Brain microvascular endothelial cell (primary cell): Measurements from ENCODE around the gene HERC3.

ENCODE experiments used
- DNase-seq: peaks from one replicate; pipeline ENCODE4 v3.0.0-alpha.2; 2020
- H3K27ac ChIP-seq: fragments of 250-450 bp; sonication (Bioruptor Pico); 2 replicates; pipeline ENCODE4 v1.5.1; 2020; ENCODE audit warnings: mild to moderate bottlenecking, moderate library complexity
- H3K27me3 ChIP-seq: fragments of 250-450 bp; sonication (Bioruptor Pico); replicated peaks from 2 replicates; pipeline ENCODE4 v1.5.1; 2020; ENCODE audit warnings: mild to moderate bottlenecking
- H3K36me3 ChIP-seq: fragments of 250-450 bp; sonication (Bioruptor Pico); replicated peaks from 2 replicates; pipeline ENCODE4 v1.5.1; 2020; ENCODE audit warnings: mild to moderate bottlenecking
- H3K4me3 ChIP-seq: 2 replicates; pipeline ENCODE4 v1.5.1; 2011; ENCODE audit warnings: low read depth, mild to moderate bottlenecking, control low read depth, low read length, moderate library complexity
- in situ Hi-C: cut with HindIII; loops from 2 replicates; pipeline ENCODE4 v1.10.0; 2017; ENCODE audit warnings: low sequenced_read_pairs, low pct_ligation_motif_present
- TF ChIP-seq, protein P1 (sequence below): IDR thresholded peaks from 2 replicates; pipeline ENCODE4 v1.5.1; 2011; ENCODE audit warnings: low read depth, mild to moderate bottlenecking, moderate library complexity, low read length, control low read depth, inconsistent platforms; ENCODE audit errors: missing control alignments

The HERC3 gene

DNA sequence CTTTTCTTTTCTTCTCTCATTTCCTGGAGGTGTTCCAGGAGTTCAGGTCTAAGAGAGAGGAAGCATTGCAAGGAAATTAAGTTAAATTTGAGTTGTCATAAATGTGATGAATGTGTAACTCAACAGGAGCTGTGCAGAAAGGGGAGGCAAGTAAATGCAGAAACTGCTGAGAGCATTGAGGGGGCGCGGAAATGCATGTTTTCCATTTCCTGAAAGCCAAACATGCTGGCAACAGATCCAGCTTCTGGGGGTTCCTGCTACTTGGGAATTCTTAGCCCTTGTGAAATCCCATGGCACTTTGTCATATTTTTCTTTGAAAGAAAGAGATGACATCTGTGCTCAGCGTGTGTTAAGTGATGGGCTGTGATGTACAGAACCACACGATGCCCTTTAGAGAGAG, 139.1 kb downstream of the HERC3 start:
- DNase-seq: no peak
- no peak overlapping the region for H3K4me3 ChIP-seq
- no peaks in the 10 kb centered on the region for H3K27me3 ChIP-seq
- in situ Hi-C loops: no loop called here
- H3K36me3 ChIP-seq: peaks cover 10% of the 10 kb centered on the region
- TF ChIP-seq, protein P1, sequence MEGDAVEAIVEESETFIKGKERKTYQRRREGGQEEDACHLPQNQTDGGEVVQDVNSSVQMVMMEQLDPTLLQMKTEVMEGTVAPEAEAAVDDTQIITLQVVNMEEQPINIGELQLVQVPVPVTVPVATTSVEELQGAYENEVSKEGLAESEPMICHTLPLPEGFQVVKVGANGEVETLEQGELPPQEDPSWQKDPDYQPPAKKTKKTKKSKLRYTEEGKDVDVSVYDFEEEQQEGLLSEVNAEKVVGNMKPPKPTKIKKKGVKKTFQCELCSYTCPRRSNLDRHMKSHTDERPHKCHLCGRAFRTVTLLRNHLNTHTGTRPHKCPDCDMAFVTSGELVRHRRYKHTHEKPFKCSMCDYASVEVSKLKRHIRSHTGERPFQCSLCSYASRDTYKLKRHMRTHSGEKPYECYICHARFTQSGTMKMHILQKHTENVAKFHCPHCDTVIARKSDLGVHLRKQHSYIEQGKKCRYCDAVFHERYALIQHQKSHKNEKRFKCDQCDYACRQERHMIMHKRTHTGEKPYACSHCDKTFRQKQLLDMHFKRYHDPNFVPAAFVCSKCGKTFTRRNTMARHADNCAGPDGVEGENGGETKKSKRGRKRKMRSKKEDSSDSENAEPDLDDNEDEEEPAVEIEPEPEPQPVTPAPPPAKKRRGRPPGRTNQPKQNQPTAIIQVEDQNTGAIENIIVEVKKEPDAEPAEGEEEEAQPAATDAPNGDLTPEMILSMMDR: no peak
- no peak overlapping the region for H3K27ac ChIP-seq

DNA sequence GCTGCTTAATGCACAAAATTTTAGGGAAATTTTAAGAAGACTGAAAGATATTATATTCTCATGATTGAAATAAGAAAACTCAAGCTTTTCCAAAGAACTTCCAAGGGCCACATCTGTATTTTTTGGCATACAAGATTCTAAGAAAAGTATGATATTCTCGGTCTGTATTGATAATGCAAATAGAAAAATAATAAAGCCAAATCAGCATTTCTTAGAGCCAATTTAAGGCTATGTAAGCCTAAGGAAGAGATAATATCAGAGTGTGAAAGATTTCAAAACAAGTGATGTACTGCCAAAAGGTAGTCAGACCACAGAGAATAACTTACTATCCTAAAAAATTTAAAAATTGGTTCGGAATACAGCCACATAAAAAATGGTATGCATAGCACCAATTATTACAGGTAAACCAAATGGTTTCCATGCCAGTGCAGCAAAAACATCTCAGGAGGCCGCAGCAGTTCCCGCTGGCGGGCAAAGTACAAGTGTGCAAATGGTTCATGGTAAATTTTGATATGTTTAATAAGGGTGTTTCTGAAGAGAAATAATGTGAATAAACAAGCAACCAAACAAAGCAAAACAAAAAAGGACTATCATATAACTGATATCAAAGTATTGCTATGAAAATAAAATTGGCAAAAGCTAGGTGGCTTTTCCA, 140.6 kb downstream of the HERC3 start:
- in situ Hi-C loops: no loop called here
- H3K27ac ChIP-seq: no peak overlapping the region
- no peak overlapping the region for H3K4me3 ChIP-seq
- no peak for DNase-seq
- TF ChIP-seq, protein P1: no peak
- H3K27me3 ChIP-seq: no peaks in the 10 kb centered on the region
- H3K36me3 ChIP-seq: peaks cover 9% of the 10 kb centered on the region

DNA sequence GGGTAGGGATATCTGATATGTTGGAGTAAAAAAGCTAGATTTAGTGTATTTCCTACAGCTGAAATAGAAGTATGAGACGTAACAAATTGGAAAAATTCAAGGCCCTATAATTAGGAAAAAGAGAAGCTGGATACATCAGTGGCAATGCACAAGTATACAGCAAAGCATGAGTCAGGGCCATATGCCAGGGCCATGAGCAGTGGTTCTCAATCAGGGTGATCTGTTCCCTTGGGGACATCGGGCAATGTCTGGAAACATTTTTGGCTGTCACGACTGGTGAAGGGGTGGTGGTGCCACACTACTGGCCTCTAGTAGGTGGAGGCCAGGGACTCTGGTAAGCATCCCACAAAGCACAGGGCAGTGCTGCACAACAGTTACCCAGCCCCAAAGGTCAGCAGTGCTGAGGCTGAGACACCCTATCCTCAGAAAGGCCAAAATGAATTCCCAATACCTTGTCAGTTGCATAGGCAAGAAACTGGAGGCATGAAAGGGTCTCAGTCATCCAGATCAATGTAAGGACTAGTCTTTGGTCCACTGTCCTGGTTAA, 142.2 kb downstream of the HERC3 start:
- TF ChIP-seq, protein P1: no peak
- in situ Hi-C loops: no loop called here
- no peak overlapping the region for H3K4me3 ChIP-seq
- no peak overlapping the region for H3K27ac ChIP-seq
- peaks cover 11% of the 10 kb centered on the region for H3K36me3 ChIP-seq
- no peaks in the 10 kb centered on the region for H3K27me3 ChIP-seq
- DNase-seq: no peak

DNA sequence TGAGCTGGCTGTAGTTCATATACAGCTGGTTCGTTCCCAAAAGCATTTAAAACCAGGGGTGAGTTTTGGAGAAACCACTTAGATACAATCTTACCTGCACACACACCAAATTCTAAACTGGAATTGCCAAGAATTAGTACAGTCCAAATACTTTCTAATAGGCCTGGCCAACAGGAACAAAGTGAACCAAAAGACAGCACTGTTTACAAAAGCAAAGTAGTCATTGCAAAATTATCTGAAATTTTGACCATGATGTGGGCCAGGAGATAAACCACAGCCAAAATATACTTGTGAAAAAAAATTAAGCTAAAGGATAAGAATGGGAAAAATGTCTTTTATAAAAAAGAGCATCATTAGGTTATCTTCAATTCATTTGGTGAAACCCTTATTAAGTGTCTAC, 143.3 kb downstream of the HERC3 start:
- no peak overlapping the region for H3K4me3 ChIP-seq
- peaks cover 11% of the 10 kb centered on the region for H3K36me3 ChIP-seq

DNA sequence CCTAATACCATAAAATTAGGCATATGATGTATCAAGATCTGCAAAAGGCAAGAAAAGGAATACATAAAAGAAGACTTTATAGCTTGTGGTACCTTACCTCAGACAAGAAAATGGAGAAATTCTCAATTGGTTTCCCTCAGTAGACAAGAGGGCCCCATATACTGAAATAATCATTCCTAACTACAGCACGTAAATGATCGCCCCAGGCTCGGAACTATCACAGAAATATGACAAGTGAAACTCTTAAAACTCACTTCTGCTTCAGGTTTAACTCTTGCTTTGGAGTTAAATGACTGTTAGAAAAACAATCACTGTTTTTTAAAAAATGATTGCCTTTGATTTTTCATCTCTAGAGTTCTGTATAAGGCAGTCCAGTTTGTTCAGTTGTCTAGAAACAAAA, 144.0 kb downstream of the HERC3 start:
- TF ChIP-seq, protein P1: no peak
- in situ Hi-C loops: no loop called here
- Histone ChIP-seq H3K27ac (no peak overlapping the region), H3K27me3 (no peaks in the 10 kb centered on the region), H3K4me3 (no peak overlapping the region), H3K36me3 (peaks cover 8% of the 10 kb centered on the region)
- DNase-seq: no peak

More for the DNA sequence above, 143.3 kb downstream of the HERC3 start:
- in situ Hi-C loops: no loop called here
- TF ChIP-seq, protein P1: no peak
- DNase-seq: no peak
- H3K27me3 ChIP-seq: no peaks in the 10 kb centered on the region
- H3K27ac ChIP-seq: no peak overlapping the region
